ENCODE measurements around the gene KNDC1.
"Not testable (repeated sequence)": the region's sequence is repeated elsewhere in the genome, so short reads cannot be mapped to it uniquely, and the experiment has no call there.

Gene KNDC1

DNA sequence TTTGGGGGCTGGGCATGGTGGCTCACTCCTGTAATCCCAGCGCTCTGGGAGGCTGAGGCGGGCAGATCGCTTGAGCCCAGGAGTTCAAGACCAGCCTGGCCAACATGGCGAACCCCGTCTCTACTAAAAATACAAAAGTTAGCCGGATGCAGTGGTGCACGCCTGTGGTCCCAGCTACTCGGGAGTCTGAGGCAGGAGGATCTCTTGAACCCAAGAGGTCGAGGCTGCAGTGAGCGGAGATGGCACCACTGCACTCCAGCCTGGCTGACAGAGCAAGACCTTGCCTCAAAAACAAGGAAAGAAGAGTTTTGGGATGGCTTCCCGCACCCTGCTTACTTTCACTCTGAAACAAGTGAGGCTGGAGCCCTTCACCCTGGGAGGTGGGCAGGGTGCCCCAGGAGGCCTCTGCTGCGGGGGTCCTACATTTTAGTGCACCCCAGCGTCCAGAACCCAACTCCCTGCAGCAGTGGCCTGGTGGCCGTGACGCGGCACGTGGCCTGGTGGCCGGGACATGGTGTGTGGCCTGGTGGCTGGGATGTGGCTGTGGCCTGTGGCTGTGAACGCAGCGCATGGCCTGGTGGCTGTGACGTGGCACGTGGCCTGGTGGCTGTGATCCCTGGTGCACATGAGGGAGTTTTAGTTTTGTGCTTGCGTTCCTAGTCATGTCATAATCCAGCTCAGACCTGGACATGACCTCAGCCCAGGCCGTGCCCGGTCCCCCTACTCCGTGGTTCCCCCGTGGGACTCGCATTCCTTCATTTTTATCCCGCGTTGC, 9.3 kb downstream of the KNDC1 start:
- TF ChIP-seq, protein P1, sequence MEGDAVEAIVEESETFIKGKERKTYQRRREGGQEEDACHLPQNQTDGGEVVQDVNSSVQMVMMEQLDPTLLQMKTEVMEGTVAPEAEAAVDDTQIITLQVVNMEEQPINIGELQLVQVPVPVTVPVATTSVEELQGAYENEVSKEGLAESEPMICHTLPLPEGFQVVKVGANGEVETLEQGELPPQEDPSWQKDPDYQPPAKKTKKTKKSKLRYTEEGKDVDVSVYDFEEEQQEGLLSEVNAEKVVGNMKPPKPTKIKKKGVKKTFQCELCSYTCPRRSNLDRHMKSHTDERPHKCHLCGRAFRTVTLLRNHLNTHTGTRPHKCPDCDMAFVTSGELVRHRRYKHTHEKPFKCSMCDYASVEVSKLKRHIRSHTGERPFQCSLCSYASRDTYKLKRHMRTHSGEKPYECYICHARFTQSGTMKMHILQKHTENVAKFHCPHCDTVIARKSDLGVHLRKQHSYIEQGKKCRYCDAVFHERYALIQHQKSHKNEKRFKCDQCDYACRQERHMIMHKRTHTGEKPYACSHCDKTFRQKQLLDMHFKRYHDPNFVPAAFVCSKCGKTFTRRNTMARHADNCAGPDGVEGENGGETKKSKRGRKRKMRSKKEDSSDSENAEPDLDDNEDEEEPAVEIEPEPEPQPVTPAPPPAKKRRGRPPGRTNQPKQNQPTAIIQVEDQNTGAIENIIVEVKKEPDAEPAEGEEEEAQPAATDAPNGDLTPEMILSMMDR (IDR thresholded peaks at IDR 0.05; ENCODE audit: unreplicated experiment in 3 of 3), result no peak
- H3K27me3 Mint-ChIP-seq (ENCODE audit: low read depth), result peaks cover 9% of the 10 kb centered on the region
- peaks cover 7% of the 10 kb centered on the region for H3K4me1 Mint-ChIP-seq
- H3K27ac Mint-ChIP-seq, result no peak overlapping the region
- H3K9me3 Mint-ChIP-seq, result peaks cover 3% of the 10 kb centered on the region
- peaks cover 35% of the 10 kb centered on the region for H3K36me3 Mint-ChIP-seq (ENCODE audit: low read depth)
- no peak overlapping the region for H3K4me3 Mint-ChIP-seq

DNA sequence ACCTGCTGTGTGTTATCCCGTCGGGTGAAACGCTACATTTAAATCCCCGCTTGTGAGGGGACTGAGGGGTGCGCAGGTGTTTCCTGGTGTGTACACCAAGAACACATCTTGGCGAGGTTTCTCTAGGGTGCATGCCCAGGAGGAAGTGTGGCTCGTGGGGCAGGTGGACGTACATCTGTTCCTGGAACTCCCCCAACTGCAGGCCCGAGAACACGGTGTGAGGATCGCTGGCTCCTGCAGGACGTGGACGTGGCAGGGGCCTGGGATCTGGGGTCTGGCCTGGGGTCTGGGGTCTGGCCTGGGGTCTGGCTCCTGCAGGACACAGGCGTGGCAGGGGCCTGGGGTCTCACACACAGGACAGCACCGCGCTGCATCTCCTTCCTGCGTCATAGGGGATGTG, 10.1 kb downstream of the KNDC1 start:
- Mint-ChIP-seq H3K9me3 (peaks cover 3% of the 10 kb centered on the region), H3K4me1 (peaks cover 7% of the 10 kb centered on the region), H3K27ac (no peak overlapping the region), H3K27me3 (ENCODE audit: low read depth) (peaks cover 9% of the 10 kb centered on the region), H3K36me3 (ENCODE audit: low read depth) (peaks cover 35% of the 10 kb centered on the region), H3K4me3 (no peak overlapping the region)
- TF ChIP-seq, protein P1 (IDR thresholded peaks at IDR 0.05; ENCODE audit: unreplicated experiment in 3 of 3), result no peak

DNA sequence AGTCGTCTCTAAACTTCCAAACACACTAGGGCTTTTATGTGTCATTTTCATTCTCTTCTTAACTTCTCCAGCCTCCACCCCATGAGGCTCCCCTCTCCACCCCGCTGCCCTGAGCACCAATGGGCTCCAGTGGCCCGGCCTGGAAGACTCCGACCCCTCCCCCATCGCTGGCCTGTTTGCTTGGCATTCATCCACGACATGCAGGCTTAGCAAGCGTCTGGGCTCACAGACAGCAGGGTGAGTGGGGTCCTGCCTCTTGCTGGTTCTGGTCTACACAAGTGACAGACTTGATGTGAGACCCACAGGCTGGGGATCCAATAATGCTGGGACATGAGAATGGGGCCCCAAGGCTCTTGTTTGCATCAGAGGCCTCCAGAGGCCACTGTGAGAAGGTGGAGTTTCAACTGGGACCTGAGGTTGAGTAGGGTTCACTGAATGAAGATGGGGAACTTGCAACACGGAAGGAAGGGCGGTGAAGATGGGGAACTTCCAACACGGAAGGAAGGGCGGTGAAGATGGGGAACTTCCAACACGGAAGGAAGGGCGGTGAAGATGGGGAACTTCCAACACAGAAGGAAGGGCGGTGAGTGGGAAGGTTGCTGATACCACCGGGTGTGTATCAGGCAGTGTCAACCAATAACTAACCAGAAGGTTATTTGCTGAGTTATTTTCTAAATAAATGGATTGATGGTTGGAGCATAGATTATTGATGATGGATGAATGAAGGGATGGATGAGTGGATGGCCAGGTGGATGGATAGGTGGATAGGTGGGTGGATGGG, 14.0 kb downstream of the KNDC1 start:
- H3K4me1 Mint-ChIP-seq, result no peaks in the 10 kb centered on the region
- peaks cover 8% of the 10 kb centered on the region for H3K27me3 Mint-ChIP-seq (ENCODE audit: low read depth)
- H3K9me3 Mint-ChIP-seq, result peaks cover 3% of the 10 kb centered on the region
- TF ChIP-seq, protein P1 (IDR thresholded peaks at IDR 0.05; ENCODE audit: unreplicated experiment in 3 of 3), result no peak
- H3K4me3 Mint-ChIP-seq, result no peak overlapping the region
- peaks cover 34% of the 10 kb centered on the region for H3K36me3 Mint-ChIP-seq (ENCODE audit: low read depth)
- H3K27ac Mint-ChIP-seq, result no peak overlapping the region

GRCh38 chr10:133174689-133175263, 14.8 kb downstream of the KNDC1 start:
- H3K36me3 Mint-ChIP-seq (ENCODE audit: low read depth), result peaks cover 32% of the 10 kb centered on the region
- no peaks in the 10 kb centered on the region for H3K4me1 Mint-ChIP-seq
- TF ChIP-seq, protein P1 (IDR thresholded peaks at IDR 0.05; ENCODE audit: unreplicated experiment in 3 of 3), result no peak
- H3K27me3 Mint-ChIP-seq (ENCODE audit: low read depth), result peaks cover 8% of the 10 kb centered on the region
- H3K9me3 Mint-ChIP-seq, result peaks cover 3% of the 10 kb centered on the region
- H3K27ac Mint-ChIP-seq, result no peak overlapping the region
- no peak overlapping the region for H3K4me3 Mint-ChIP-seq

GRCh38 chr10:133175624-133176023, 15.6 kb downstream of the KNDC1 start:
- not testable (repeated sequence) for H3K9me3 Mint-ChIP-seq; H3K27me3 Mint-ChIP-seq (ENCODE audit: low read depth); H3K27ac Mint-ChIP-seq; H3K4me1 Mint-ChIP-seq; H3K4me3 Mint-ChIP-seq
- peaks cover 29% of the 10 kb centered on the region for H3K36me3 Mint-ChIP-seq (ENCODE audit: low read depth)

- peaks cover 8% of the 10 kb centered on the region for H3K27me3 Mint-ChIP-seq (ENCODE audit: low read depth)
- H3K36me3 Mint-ChIP-seq (ENCODE audit: low read depth), result peaks cover 29% of the 10 kb centered on the region
- no peak overlapping the region for H3K27ac Mint-ChIP-seq
- TF ChIP-seq, protein P1 (IDR thresholded peaks at IDR 0.05; ENCODE audit: unreplicated experiment in 3 of 3), result no peak
- H3K9me3 Mint-ChIP-seq, result peaks cover 3% of the 10 kb centered on the region
- no peaks in the 10 kb centered on the region for H3K4me1 Mint-ChIP-seq
- no peak overlapping the region for H3K4me3 Mint-ChIP-seq
Measured at GRCh38 chr10:133176546-133176945, 16.5 kb downstream of the KNDC1 start.
